ENCODE measurements around the gene CNGA3.

Gene CNGA3

GRCh38 chr2:98378901-98379300 lies 32.6 kb downstream of the CNGA3 start:
- H3K27me3 Mint-ChIP-seq, result peaks cover 17% of the 10 kb centered on the region
- H3K27ac Mint-ChIP-seq, result no peak overlapping the region
- H3K4me1 Mint-ChIP-seq (ENCODE audit: low read depth), result no peaks in the 10 kb centered on the region
- H3K9me3 Mint-ChIP-seq, result no peaks in the 10 kb centered on the region
- H3K36me3 Mint-ChIP-seq (ENCODE audit: low read depth), result no peaks in the 10 kb centered on the region
- no peak overlapping the region for H3K4me3 Mint-ChIP-seq

- Mint-ChIP-seq H3K27me3 (peaks cover 11% of the 10 kb centered on the region), H3K36me3 (ENCODE audit: low read depth) (no peaks in the 10 kb centered on the region), H3K27ac (no peak overlapping the region), H3K4me3 (no peak overlapping the region), H3K4me1 (ENCODE audit: low read depth) (no peaks in the 10 kb centered on the region), H3K9me3 (no peaks in the 10 kb centered on the region)
These were observed 33.3 kb downstream of the CNGA3 start for GRCh38 chr2:98379311-98380202.

GRCh38 chr2:98380203-98380535 lies 33.9 kb downstream of the CNGA3 start:
- Mint-ChIP-seq H3K4me1 (ENCODE audit: low read depth) (no peaks in the 10 kb centered on the region), H3K36me3 (ENCODE audit: low read depth) (no peaks in the 10 kb centered on the region), H3K27ac (no peak overlapping the region), H3K4me3 (no peak overlapping the region), H3K27me3 (peaks cover 15% of the 10 kb centered on the region), H3K9me3 (no peaks in the 10 kb centered on the region)

GRCh38 chr2:98381494-98381893 lies 35.2 kb downstream of the CNGA3 start:
- no peak overlapping the region for H3K4me3 Mint-ChIP-seq
- H3K36me3 Mint-ChIP-seq (ENCODE audit: low read depth), result no peaks in the 10 kb centered on the region
- H3K9me3 Mint-ChIP-seq, result no peaks in the 10 kb centered on the region
- H3K4me1 Mint-ChIP-seq (ENCODE audit: low read depth), result no peaks in the 10 kb centered on the region
- peaks cover 15% of the 10 kb centered on the region for H3K27me3 Mint-ChIP-seq
- H3K27ac Mint-ChIP-seq, result no peak overlapping the region

GRCh38 chr2:98382086-98382485 lies 35.8 kb downstream of the CNGA3 start:
- Mint-ChIP-seq H3K27ac (no peak overlapping the region), H3K36me3 (ENCODE audit: low read depth) (no peaks in the 10 kb centered on the region), H3K27me3 (peaks cover 18% of the 10 kb centered on the region), H3K4me1 (ENCODE audit: low read depth) (no peaks in the 10 kb centered on the region), H3K9me3 (no peaks in the 10 kb centered on the region), H3K4me3 (no peak overlapping the region)

DNA sequence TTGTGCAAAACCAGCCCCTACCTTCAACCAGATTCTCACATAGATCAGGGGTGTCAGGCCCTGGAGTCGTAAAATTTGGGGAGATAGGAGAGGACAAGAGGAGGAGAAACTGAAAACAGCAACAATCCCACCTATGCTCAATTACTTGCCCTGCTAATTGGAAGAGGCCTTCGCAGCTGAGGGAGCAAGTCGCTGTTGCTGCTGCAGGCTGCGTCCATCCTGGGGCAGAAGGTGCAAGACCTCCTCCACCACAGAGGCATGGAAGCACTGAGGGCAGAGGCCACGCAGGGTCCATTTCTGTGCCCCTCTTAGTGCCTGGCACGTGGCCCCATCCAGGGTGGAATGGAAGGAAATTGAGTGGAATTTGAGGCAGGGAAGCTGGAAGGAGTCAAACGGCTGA lies 36.5 kb downstream of the CNGA3 start:
- no peaks in the 10 kb centered on the region for H3K4me1 Mint-ChIP-seq (ENCODE audit: low read depth)
- no peaks in the 10 kb centered on the region for H3K36me3 Mint-ChIP-seq (ENCODE audit: low read depth)
- peaks cover 19% of the 10 kb centered on the region for H3K27me3 Mint-ChIP-seq

DNA sequence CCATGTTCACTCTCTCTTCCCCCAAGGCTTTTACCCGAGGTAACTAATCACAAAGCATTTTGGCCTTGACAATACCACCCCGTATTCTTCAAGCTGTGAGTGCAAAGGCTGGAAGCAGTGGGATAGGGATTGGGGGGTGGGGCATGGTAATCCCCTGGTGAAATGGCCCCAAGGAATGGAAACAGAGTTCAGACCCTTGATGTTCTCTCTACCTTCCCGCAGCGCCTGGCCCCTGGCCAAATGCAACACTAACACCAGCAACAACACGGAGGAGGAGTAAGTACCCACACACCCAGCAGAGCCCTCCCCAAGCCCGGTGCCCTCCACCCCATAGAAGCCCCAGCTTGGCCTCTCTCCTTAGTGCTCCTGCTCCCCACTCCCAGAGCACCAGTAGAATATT lies 36.9 kb downstream of the CNGA3 start:
- Mint-ChIP-seq H3K27me3 (peaks cover 17% of the 10 kb centered on the region), H3K9me3 (no peaks in the 10 kb centered on the region), H3K27ac (no peak overlapping the region), H3K4me3 (no peak overlapping the region), H3K4me1 (ENCODE audit: low read depth) (no peaks in the 10 kb centered on the region), H3K36me3 (ENCODE audit: low read depth) (no peaks in the 10 kb centered on the region)

More for the DNA sequence above, 36.5 kb downstream of the CNGA3 start:
- Mint-ChIP-seq H3K4me3 (no peak overlapping the region), H3K9me3 (no peaks in the 10 kb centered on the region), H3K27ac (no peak overlapping the region)

GRCh38 chr2:98385050-98385699 lies 38.9 kb downstream of the CNGA3 start:
- Mint-ChIP-seq H3K4me1 (ENCODE audit: low read depth) (no peaks in the 10 kb centered on the region), H3K27me3 (peaks cover 13% of the 10 kb centered on the region), H3K9me3 (no peaks in the 10 kb centered on the region), H3K27ac (no peak overlapping the region), H3K36me3 (ENCODE audit: low read depth) (no peaks in the 10 kb centered on the region), H3K4me3 (no peak overlapping the region)

- no peaks in the 10 kb centered on the region for H3K36me3 Mint-ChIP-seq (ENCODE audit: low read depth)
- no peak overlapping the region for H3K27ac Mint-ChIP-seq
- H3K4me1 Mint-ChIP-seq (ENCODE audit: low read depth), result no peaks in the 10 kb centered on the region
- H3K9me3 Mint-ChIP-seq, result no peaks in the 10 kb centered on the region
- H3K4me3 Mint-ChIP-seq, result no peak overlapping the region
- peaks cover 8% of the 10 kb centered on the region for H3K27me3 Mint-ChIP-seq
These were observed 41.2 kb downstream of the CNGA3 start for GRCh38 chr2:98387478-98387877.

- Mint-ChIP-seq H3K4me3 (no peak overlapping the region), H3K36me3 (ENCODE audit: low read depth) (no peaks in the 10 kb centered on the region), H3K9me3 (no peaks in the 10 kb centered on the region), H3K27ac (no peak overlapping the region), H3K27me3 (peaks cover 8% of the 10 kb centered on the region), H3K4me1 (ENCODE audit: low read depth) (no peaks in the 10 kb centered on the region)
These were observed 41.8 kb downstream of the CNGA3 start for GRCh38 chr2:98388081-98388480.

DNA sequence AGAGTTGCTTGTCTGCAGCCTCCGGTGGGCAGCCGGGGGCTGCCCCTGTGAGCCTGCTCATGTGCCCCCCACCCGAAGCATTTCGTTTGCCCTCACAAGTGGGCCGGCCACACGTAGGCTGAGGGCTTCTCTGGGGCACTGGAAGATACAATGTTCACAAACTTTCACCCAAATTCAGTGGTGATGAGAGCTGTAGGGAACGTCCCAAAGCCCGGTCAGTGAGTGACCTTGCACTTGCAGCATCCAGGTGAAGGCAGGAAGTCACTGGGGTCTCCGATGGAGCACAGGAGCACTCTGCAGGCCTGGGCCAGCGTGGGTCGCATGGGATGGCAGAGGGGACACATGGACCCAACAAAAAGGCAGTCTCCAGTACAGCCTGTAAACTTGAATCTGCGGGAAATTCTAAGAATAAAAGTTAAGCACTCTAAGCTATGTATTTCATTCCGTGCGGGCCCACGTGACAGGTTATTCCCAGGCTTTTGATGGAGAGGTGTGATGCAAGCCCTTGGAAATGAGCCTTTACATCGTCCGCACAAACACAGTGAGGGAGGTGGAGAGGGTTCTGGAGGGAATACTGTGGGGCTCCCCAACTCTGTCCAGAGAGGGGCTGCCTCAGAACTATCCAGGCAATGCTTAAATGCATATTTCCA lies 42.5 kb downstream of the CNGA3 start:
- Mint-ChIP-seq H3K27me3 (peaks cover 8% of the 10 kb centered on the region), H3K27ac (no peak overlapping the region), H3K9me3 (no peaks in the 10 kb centered on the region), H3K4me3 (no peak overlapping the region), H3K36me3 (ENCODE audit: low read depth) (no peaks in the 10 kb centered on the region), H3K4me1 (ENCODE audit: low read depth) (no peaks in the 10 kb centered on the region)

GRCh38 chr2:98389251-98389605 lies 43.0 kb downstream of the CNGA3 start:
- no peak overlapping the region for H3K27ac Mint-ChIP-seq
- no peaks in the 10 kb centered on the region for H3K4me1 Mint-ChIP-seq (ENCODE audit: low read depth)
- no peaks in the 10 kb centered on the region for H3K9me3 Mint-ChIP-seq
- peaks cover 8% of the 10 kb centered on the region for H3K27me3 Mint-ChIP-seq
- no peaks in the 10 kb centered on the region for H3K36me3 Mint-ChIP-seq (ENCODE audit: low read depth)
- no peak overlapping the region for H3K4me3 Mint-ChIP-seq

DNA sequence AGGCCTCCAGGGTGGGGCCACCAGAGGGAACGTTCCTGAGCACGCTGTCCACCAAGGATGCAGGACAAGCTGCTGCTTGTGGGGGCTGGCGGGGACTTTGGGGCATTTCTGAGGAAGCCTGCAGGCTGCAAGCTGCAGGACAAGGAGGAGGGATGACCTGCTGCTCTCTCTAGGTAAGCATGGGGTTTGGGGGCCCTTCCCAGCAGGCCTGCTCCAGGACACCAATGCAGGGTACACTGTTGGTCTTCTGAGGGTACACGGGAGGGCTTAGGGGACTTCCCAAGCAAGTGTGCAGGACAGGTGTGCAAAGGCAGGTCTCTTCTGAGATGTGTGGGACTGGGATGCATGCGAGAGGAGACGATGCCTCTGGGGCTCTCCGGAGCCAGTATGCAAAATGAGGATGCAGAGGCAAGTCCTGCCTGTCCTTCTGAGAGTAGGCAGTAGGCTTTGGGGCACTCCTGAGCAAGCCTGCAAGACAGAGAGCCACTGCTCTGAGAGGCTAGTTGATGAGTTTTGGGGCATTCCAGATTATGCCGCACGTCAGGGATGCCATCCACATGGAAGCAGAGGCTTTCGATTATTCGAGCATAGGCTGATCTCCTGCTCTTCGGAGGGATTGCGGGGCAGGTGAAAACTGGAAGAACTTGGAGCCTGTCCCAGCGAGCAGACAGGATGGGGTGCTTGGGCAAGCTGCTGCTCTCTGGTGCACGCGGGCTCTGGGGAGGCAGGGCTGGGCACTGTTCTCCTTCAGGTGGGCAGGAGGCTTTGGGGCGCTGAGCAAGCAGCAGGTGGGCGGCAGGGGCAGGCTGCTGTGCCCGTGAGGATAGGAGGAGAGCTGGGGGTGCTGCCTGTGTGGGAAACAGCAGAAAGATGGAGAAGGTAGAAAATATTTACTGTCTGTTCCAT lies 44.6 kb downstream of the CNGA3 start:
- no peaks in the 10 kb centered on the region for H3K4me1 Mint-ChIP-seq (ENCODE audit: low read depth)
- no peak overlapping the region for H3K4me3 Mint-ChIP-seq
- H3K9me3 Mint-ChIP-seq, result no peaks in the 10 kb centered on the region
- peaks cover 4% of the 10 kb centered on the region for H3K27me3 Mint-ChIP-seq
- H3K27ac Mint-ChIP-seq, result no peak overlapping the region
- no peaks in the 10 kb centered on the region for H3K36me3 Mint-ChIP-seq (ENCODE audit: low read depth)

DNA sequence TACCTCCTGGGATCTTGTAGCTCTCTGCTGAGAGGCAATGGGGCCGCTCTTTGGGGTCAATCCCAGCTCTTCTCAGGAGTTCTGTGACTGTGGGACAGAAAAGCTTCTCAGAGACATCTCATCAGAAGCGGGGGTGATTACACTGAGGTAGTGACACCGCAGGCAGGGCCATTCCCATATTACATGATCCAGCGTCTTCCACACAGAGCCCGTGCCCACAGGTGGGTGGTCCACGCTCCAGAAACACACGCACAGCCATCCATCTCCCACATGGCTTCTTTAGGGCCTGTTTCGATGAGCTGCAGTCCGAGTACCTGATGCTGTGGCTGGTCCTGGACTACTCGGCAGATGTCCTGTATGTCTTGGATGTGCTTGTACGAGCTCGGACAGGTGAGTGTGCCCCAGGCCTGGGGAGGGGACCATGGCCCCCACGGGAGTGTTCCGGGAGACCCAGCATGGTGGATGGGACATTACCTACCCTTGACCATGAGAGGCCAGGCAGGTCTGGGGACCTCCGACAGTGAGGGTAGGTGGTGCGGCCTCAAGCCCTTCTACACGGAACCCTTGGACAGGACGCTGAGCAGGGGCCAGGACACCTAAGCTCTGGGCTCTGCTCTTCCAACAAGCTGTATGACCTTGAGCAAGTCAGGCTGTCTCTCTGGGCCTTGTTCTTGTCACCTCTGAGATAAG lies 45.5 kb downstream of the CNGA3 start:
- Mint-ChIP-seq H3K36me3 (ENCODE audit: low read depth) (no peaks in the 10 kb centered on the region), H3K27ac (no peak overlapping the region), H3K27me3 (peaks cover 10% of the 10 kb centered on the region), H3K4me1 (ENCODE audit: low read depth) (no peaks in the 10 kb centered on the region), H3K4me3 (no peak overlapping the region), H3K9me3 (no peaks in the 10 kb centered on the region)

Data from stimulated activated naive CD8-positive, alpha-beta T cell treated with anti-CD3 and anti-CD28 coated beads, Interleukin-15, Interleukin-2, amounts not matched to agents 100 ng/mL and 50 ng/mL, for 24 hours (primary cell).